ENCODE data around the gene MCRIP1.

Gene MCRIP1

GRCh38 chr17:81804559-81805399 lies 28.3 kb downstream of the MCRIP1 start:
- no peaks in the 10 kb centered on the region for H3K36me3 ChIP-seq (ENCODE audit: low read length)
- TF ChIP-seq CTCF (IDR thresholded peaks at IDR 0.05; ENCODE audit: insufficient read depth, low read length, poor library complexity, severe bottlenecking) = no peak
- TF ChIP-seq EZH2phosphoT487 (conservative IDR thresholded peaks at IDR 0.05; ENCODE audit: low read length) = no peak
- H3K79me2 ChIP-seq (ENCODE audit: insufficient read depth, low read length) = no peaks in the 10 kb centered on the region
- no peak overlapping the region for H2AFZ ChIP-seq (ENCODE audit: low read depth, low read length, severe bottlenecking)
- H4K20me1 ChIP-seq (ENCODE audit: low read depth, low read length) = no peaks in the 10 kb centered on the region
- H3K4me3 ChIP-seq (ENCODE audit: insufficient read depth, low read length, poor library complexity, severe bottlenecking) = no peak overlapping the region
- no peaks in the 10 kb centered on the region for H3F3A ChIP-seq (ENCODE audit: insufficient read depth)
- H3K27ac ChIP-seq (ENCODE audit: low read depth, low read length) = no peak overlapping the region
- H3K9me2 ChIP-seq (replicated peaks; ENCODE audit: insufficient read depth, low read length) = no peaks in the 10 kb centered on the region
- no peaks in the 10 kb centered on the region for H3K27me3 ChIP-seq (ENCODE audit: low read length)
- H3K9me3 ChIP-seq (ENCODE audit: insufficient read depth, low read length) = no peaks in the 10 kb centered on the region
- no peak overlapping the region for H3K4me2 ChIP-seq (ENCODE audit: low read depth, low read length, poor library complexity, severe bottlenecking)
- no peak overlapping the region for H3K9ac ChIP-seq (ENCODE audit: low read length)

GRCh38 chr17:81803728-81804558 lies 29.1 kb downstream of the MCRIP1 start, which contains the start of gene GCGR:
GCGR (plus strand) TSS chr17:81804150; CDS start chr17:81809019, 4,869 bp downstream.
- Histone ChIP-seq H3K36me3 (ENCODE audit: low read length) (no peaks in the 10 kb centered on the region), H3K27me3 (ENCODE audit: low read length) (no peaks in the 10 kb centered on the region), H3K9ac (ENCODE audit: low read length) (no peak within 1 kb of the TSS), H3K9me2 (replicated peaks; ENCODE audit: insufficient read depth, low read length) (no peaks in the 10 kb centered on the region), H2AFZ (ENCODE audit: low read depth, low read length, severe bottlenecking) (no peak within 1 kb of the TSS), H3K4me3 (ENCODE audit: insufficient read depth, low read length, poor library complexity, severe bottlenecking) (no peak within 1 kb of the TSS), H3K9me3 (ENCODE audit: insufficient read depth, low read length) (no peaks in the 10 kb centered on the region), H3K79me2 (ENCODE audit: insufficient read depth, low read length) (no peaks in the 10 kb centered on the region), H3F3A (ENCODE audit: insufficient read depth) (no peaks in the 10 kb centered on the region), H4K20me1 (ENCODE audit: low read depth, low read length) (no peaks in the 10 kb centered on the region), H3K27ac (ENCODE audit: low read depth, low read length) (no peak within 1 kb of the TSS), H3K4me2 (ENCODE audit: low read depth, low read length, poor library complexity, severe bottlenecking) (no peak within 1 kb of the TSS)
- TF ChIP-seq CTCF (IDR thresholded peaks at IDR 0.05; ENCODE audit: insufficient read depth, low read length, poor library complexity, severe bottlenecking) (no peak), EZH2phosphoT487 (conservative IDR thresholded peaks at IDR 0.05; ENCODE audit: low read length) (no peak)

GRCh38 chr17:81802856-81803643 lies 30.0 kb downstream of the MCRIP1 start:
- H3K9ac ChIP-seq (ENCODE audit: low read length) = no peak overlapping the region
- H3K27me3 ChIP-seq (ENCODE audit: low read length) = no peaks in the 10 kb centered on the region
- no peaks in the 10 kb centered on the region for H4K20me1 ChIP-seq (ENCODE audit: low read depth, low read length)
- H2AFZ ChIP-seq (ENCODE audit: low read depth, low read length, severe bottlenecking) = no peak overlapping the region
- no peaks in the 10 kb centered on the region for H3K36me3 ChIP-seq (ENCODE audit: low read length)
- H3K27ac ChIP-seq (ENCODE audit: low read depth, low read length) = no peak overlapping the region
- H3K79me2 ChIP-seq (ENCODE audit: insufficient read depth, low read length) = no peaks in the 10 kb centered on the region
- no peaks in the 10 kb centered on the region for H3K9me3 ChIP-seq (ENCODE audit: insufficient read depth, low read length)
- no peak overlapping the region for H3K4me2 ChIP-seq (ENCODE audit: low read depth, low read length, poor library complexity, severe bottlenecking)
- TF ChIP-seq CTCF (IDR thresholded peaks at IDR 0.05; ENCODE audit: insufficient read depth, low read length, poor library complexity, severe bottlenecking) (no peak), EZH2phosphoT487 (conservative IDR thresholded peaks at IDR 0.05; ENCODE audit: low read length) (no peak)
- no peak overlapping the region for H3K4me3 ChIP-seq (ENCODE audit: insufficient read depth, low read length, poor library complexity, severe bottlenecking)
- no peaks in the 10 kb centered on the region for H3F3A ChIP-seq (ENCODE audit: insufficient read depth)
- no peaks in the 10 kb centered on the region for H3K9me2 ChIP-seq (replicated peaks; ENCODE audit: insufficient read depth, low read length)

All from SU-DHL-6 (cell line).